HepG2 (cell line): ENCODE measurements around the gene MAST1. TPM values are rescaled to one million over a fixed set of nuclear protein-coding genes. Genes with fewer than 3 reads are reported as not detected.
A peak's percentile ranks its signal among the peaks of the same experiment; 100 is the strongest.

Experiments used
- ARID2 ChIP-seq: sonication (generic); formaldehyde crosslinking; IDR thresholded peaks from 2 replicates; pipeline ENCODE4 v1.8.1; 2022; ENCODE audit warnings: mild to moderate bottlenecking, missing genetic modification reagents, borderline replicate concordance
- CENPX ChIP-seq: sonication (generic); formaldehyde crosslinking; IDR thresholded peaks from 2 replicates; pipeline ENCODE4 v1.9.0; 2021; ENCODE audit warnings: mild to moderate bottlenecking, missing genetic modification reagents, moderate library complexity
- GZF1 ChIP-seq: sonication (generic); formaldehyde crosslinking; IDR thresholded peaks from 2 replicates; pipeline ENCODE4 v1.5.1; 2020; ENCODE audit warnings: mild to moderate bottlenecking, missing genetic modification reagents
- KDM3A ChIP-seq: IDR thresholded peaks from 2 replicates; pipeline ENCODE4 v1.6.1; 2018; ENCODE audit warnings: low read depth, missing compliant biosample characterization
- LCORL ChIP-seq, 2 experiments: fragments of 450-650 bp in 1 of 2; sonication (generic) in 1 of 2; formaldehyde crosslinking in 1 of 2; IDR thresholded peaks; 2 replicates each; pipeline versions ENCODE4 v1.5.0 to v1.6.1; 2017 to 2020; ENCODE audit warnings: antibody characterized with exemption in 1 of 2, missing genetic modification reagents in 1 of 2
- MAFF ChIP-seq: IDR thresholded peaks from 2 replicates; pipeline ENCODE4 v1.6.1; 2011; ENCODE audit warnings: low read depth, low read length, improper control_type of control experiment
- PHF8 ChIP-seq: sonication (generic); formaldehyde crosslinking; IDR thresholded peaks from 2 replicates; pipeline ENCODE4 v1.5.0; 2020; ENCODE audit warnings: missing genetic modification reagents
- SSRP1 ChIP-seq: IDR thresholded peaks from 2 replicates; pipeline ENCODE4 v1.6.1; 2016; ENCODE audit warnings: control low read depth
- STAT5B ChIP-seq: sonication (generic); formaldehyde crosslinking; IDR thresholded peaks from 2 replicates; pipeline ENCODE4 v1.4.0; 2020; ENCODE audit warnings: missing genetic modification reagents
- ZFP41 ChIP-seq: sonication (generic); formaldehyde crosslinking; IDR thresholded peaks from 2 replicates; pipeline ENCODE4 v1.4.0; 2020; ENCODE audit warnings: mild to moderate bottlenecking, missing genetic modification reagents, borderline replicate concordance
- ZNF138 ChIP-seq: sonication (generic); formaldehyde crosslinking; IDR thresholded peaks from 2 replicates; pipeline ENCODE4 v1.5.0; 2020; ENCODE audit warnings: mild to moderate bottlenecking, low read depth, missing genetic modification reagents
- ZNF3 ChIP-seq: IDR thresholded peaks from 2 replicates; pipeline ENCODE4 v1.7.0; 2017; ENCODE audit warnings: inconsistent platforms
- ZNF329 ChIP-seq: sonication (generic); formaldehyde crosslinking; IDR thresholded peaks from 2 replicates; pipeline ENCODE4 v1.9.0; 2021; ENCODE audit warnings: low read depth, mild to moderate bottlenecking, missing genetic modification reagents
- ZNF333 ChIP-seq: sonication (generic); formaldehyde crosslinking; IDR thresholded peaks from 2 replicates; pipeline ENCODE4 v1.4.0; 2020; ENCODE audit warnings: mild to moderate bottlenecking, missing genetic modification reagents, borderline replicate concordance
- ZNF430 ChIP-seq: sonication (generic); formaldehyde crosslinking; IDR thresholded peaks from 2 replicates; pipeline ENCODE4 v1.9.0; 2021; ENCODE audit warnings: mild to moderate bottlenecking, missing genetic modification reagents
- ZNF446 ChIP-seq: sonication (generic); formaldehyde crosslinking; IDR thresholded peaks from 2 replicates; pipeline ENCODE4 v1.5.0; 2020; ENCODE audit warnings: mild to moderate bottlenecking, missing genetic modification reagents
- ZNF639 ChIP-seq: conservative IDR thresholded peaks from 2 replicates; pipeline ENCODE4 v1.6.1; 2018; ENCODE audit warnings: missing genetic modification reagents
- ZNF782 ChIP-seq: sonication (generic); formaldehyde crosslinking; IDR thresholded peaks from 2 replicates; pipeline ENCODE4 v1.4.0; 2020; ENCODE audit warnings: missing genetic modification reagents, mild to moderate bottlenecking, borderline replicate concordance
- ZNF816 ChIP-seq: sonication (generic); formaldehyde crosslinking; IDR thresholded peaks from 2 replicates; pipeline ENCODE4 v1.8.0; 2022; ENCODE audit warnings: missing genetic modification reagents, mild to moderate bottlenecking, borderline replicate concordance
- polyA plus RNA-seq, 8 experiments: library from polyadenylated mRNA; depleted of rRNA in 3 of 8; stranded (reverse) in 7 of 8; unstranded in 1 of 8; fragments of >200 nt; fragmentation: Illumina TruSeq in 4 of 8; extraction: Trizol in 4 of 8; gene quantifications; 2 replicates each; pipeline versions ENCODE4 v1.2.1 to v1.2.3, GENCODE V29; 2011 to 2016; ENCODE audit warnings: low read depth in 4 of 8, missing spikeins in 1 of 8, mixed read lengths in 1 of 8; ENCODE audit not compliant: insufficient read depth in 1 of 8
- total RNA-seq, 5 experiments: library from RNA; depleted of rRNA; stranded (reverse); fragments of >200 nt; fragmentation: Illumina TruSeq; extraction: Trizol; gene quantifications; 2 replicates each; pipeline ENCODE4 v1.2.3, GENCODE V29; 2016; ENCODE audit warnings: low read depth in 1 of 5
- TF ChIP-seq, protein P1 (sequence below): sonication (generic); formaldehyde crosslinking; IDR thresholded peaks from 2 replicates; pipeline ENCODE4 v1.4.0; 2020; ENCODE audit warnings: missing genetic modification reagents, borderline replicate concordance
- TF ChIP-seq, protein P2 (sequence below): sonication (generic); formaldehyde crosslinking; IDR thresholded peaks from 2 replicates; pipeline ENCODE4 v1.4.0; 2020; ENCODE audit warnings: mild to moderate bottlenecking, low read depth, missing genetic modification reagents
- TF ChIP-seq, protein P3 (sequence below): sonication (generic); formaldehyde crosslinking; IDR thresholded peaks from 2 replicates; pipeline ENCODE4 v1.4.0; 2020; ENCODE audit warnings: missing genetic modification reagents
- TF ChIP-seq, protein P4 (sequence below): sonication (generic); formaldehyde crosslinking; IDR thresholded peaks from 2 replicates; pipeline ENCODE4 v1.4.0; 2020; ENCODE audit warnings: missing genetic modification reagents, borderline replicate concordance

The MAST1 gene
- total and polyA plus RNA-seq, 2 of the 13 experiments (the other 11 are each of a cell fraction or from before 2014, with no cell fraction given) = 0.73 to 4.7 TPM

DNA sequence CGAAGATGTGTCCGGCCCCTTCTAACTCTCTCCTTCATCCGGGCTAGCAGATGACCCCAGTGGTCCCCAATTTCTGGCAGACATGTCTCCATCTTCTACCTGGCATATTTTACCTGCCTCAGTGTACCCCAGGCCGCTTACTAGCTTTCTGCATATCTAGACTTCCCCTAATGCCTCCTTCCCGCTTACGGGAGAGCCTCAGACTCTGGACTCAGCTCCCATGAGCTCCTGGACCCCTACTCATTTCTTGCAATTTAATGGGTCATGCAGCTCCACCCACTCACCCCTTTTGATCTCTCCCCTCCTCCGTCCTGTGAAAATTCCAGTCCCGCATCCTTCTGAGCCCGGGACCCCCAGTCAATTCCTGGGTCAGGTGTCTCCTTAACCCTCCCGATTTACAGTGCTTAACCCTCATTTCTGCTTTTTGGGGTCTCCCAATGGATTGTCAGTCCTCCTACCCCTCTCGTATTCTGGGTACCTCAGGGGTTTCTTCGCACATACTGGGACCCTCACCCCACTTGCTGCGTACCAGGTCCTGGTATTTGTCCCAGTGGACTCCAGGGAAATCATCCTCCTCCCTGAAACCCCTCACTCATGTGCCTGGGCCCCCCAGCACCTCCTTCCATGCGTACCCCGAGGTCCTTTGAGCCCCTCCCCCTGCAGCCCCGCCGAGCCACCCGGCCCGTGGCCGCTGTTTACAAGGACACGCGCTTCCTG lies 47.5 kb upstream of the MAST1 start (continued):
- TF ChIP-seq ZNF639 (no peak), ZNF329 (CRISPR knock-in tag) (no peak), ARID2 (CRISPR knock-in tag) (peak; percentile 60; the same call in 1 of the 2 replicates), KDM3A (CRISPR knock-in tag) (no peak), CENPX (no peak), ZNF446 (CRISPR knock-in tag) (no peak), STAT5B (CRISPR knock-in tag) (no peak), ZFP41 (CRISPR knock-in tag) (no peak), MAFF (no peak), GZF1 (CRISPR knock-in tag) (no peak), LCORL (IDR thresholded peaks at IDR 0.05) (no peak), LCORL (CRISPR knock-in tag; IDR thresholded peaks at IDR 0.05) (no peak), ZNF138 (CRISPR knock-in tag) (no peak), ZNF333 (no peak), ZNF816 (CRISPR knock-in tag) (peak; percentile 58; the same call in 1 of the 2 replicates), SSRP1 (CRISPR knock-in tag) (no peak), ZNF782 (no peak), ZNF430 (CRISPR knock-in tag) (0 out of 2 replicates have a peak, but pooled peaks have one; percentile 8), PHF8 (CRISPR knock-in tag) (no peak), ZNF3 (CRISPR knock-in tag) (no peak)
- TF ChIP-seq, protein P1, sequence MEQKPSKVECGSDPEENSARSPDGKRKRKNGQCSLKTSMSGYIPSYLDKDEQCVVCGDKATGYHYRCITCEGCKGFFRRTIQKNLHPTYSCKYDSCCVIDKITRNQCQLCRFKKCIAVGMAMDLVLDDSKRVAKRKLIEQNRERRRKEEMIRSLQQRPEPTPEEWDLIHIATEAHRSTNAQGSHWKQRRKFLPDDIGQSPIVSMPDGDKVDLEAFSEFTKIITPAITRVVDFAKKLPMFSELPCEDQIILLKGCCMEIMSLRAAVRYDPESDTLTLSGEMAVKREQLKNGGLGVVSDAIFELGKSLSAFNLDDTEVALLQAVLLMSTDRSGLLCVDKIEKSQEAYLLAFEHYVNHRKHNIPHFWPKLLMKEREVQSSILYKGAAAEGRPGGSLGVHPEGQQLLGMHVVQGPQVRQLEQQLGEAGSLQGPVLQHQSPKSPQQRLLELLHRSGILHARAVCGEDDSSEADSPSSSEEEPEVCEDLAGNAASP (CRISPR knock-in tag) = no peak
- TF ChIP-seq, protein P2, sequence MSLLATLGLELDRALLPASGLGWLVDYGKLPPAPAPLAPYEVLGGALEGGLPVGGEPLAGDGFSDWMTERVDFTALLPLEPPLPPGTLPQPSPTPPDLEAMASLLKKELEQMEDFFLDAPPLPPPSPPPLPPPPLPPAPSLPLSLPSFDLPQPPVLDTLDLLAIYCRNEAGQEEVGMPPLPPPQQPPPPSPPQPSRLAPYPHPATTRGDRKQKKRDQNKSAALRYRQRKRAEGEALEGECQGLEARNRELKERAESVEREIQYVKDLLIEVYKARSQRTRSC (CRISPR knock-in tag) = no peak
- TF ChIP-seq, protein P3, sequence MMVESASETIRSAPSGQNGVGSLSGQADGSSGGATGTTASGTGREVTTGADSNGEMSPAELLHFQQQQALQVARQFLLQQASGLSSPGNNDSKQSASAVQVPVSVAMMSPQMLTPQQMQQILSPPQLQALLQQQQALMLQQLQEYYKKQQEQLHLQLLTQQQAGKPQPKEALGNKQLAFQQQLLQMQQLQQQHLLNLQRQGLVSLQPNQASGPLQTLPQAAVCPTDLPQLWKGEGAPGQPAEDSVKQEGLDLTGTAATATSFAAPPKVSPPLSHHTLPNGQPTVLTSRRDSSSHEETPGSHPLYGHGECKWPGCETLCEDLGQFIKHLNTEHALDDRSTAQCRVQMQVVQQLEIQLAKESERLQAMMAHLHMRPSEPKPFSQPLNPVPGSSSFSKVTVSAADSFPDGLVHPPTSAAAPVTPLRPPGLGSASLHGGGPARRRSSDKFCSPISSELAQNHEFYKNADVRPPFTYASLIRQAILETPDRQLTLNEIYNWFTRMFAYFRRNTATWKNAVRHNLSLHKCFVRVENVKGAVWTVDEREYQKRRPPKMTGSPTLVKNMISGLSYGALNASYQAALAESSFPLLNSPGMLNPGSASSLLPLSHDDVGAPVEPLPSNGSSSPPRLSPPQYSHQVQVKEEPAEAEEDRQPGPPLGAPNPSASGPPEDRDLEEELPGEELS (CRISPR knock-in tag) = 0 out of 2 replicates have a peak, but pooled peaks have one; percentile 92
- TF ChIP-seq, protein P4, sequence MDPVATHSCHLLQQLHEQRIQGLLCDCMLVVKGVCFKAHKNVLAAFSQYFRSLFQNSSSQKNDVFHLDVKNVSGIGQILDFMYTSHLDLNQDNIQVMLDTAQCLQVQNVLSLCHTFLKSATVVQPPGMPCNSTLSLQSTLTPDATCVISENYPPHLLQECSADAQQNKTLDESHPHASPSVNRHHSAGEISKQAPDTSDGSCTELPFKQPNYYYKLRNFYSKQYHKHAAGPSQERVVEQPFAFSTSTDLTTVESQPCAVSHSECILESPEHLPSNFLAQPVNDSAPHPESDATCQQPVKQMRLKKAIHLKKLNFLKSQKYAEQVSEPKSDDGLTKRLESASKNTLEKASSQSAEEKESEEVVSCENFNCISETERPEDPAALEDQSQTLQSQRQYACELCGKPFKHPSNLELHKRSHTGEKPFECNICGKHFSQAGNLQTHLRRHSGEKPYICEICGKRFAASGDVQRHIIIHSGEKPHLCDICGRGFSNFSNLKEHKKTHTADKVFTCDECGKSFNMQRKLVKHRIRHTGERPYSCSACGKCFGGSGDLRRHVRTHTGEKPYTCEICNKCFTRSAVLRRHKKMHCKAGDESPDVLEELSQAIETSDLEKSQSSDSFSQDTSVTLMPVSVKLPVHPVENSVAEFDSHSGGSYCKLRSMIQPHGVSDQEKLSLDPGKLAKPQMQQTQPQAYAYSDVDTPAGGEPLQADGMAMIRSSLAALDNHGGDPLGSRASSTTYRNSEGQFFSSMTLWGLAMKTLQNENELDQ (CRISPR knock-in tag) = no peak
